CD4-positive, alpha-beta memory T cell (primary cell): ENCODE measurements around the gene MAP7D3. TPM values are rescaled to one million over a fixed set of nuclear protein-coding genes. Genes with fewer than 3 reads are reported as not detected.

Experiments used
- CTCF ChIA-PET: fragments of 350-600 bp; sonication (Branson Sonifier 250); formaldehyde crosslinking; loops from one replicate; lab custom pipeline; 2021; ENCODE audit warnings: inconsistent platforms; ENCODE audit not compliant: partially characterized antibody; lab: Charles Lee
- POLR2A ChIA-PET: fragments of 350-600 bp; sonication (Branson Sonifier 250); formaldehyde crosslinking; loops from one replicate; lab custom pipeline; 2021; ENCODE audit not compliant: partially characterized antibody; lab: Charles Lee
- DNase-seq, 5 donors: peaks; one replicate each; pipeline versions ENCODE4 v3.0.0 to v3.0.0-alpha.2; 2020 to 2022; ENCODE audit warnings: mixed read lengths in 1 of 5
- H3K27ac ChIP-seq: one replicate; pipeline ENCODE4 v1.7.0; 2013; ENCODE audit warnings: low read depth, low read length
- H3K27me3 ChIP-seq: 2 replicates; pipeline ENCODE4 v1.7.0; 2013; ENCODE audit warnings: mild to moderate bottlenecking, low read length, moderate library complexity; ENCODE audit not compliant: insufficient read depth
- H3K36me3 ChIP-seq: 2 replicates; pipeline ENCODE4 v1.7.0; 2013; ENCODE audit warnings: mild to moderate bottlenecking, low read length, moderate library complexity; ENCODE audit not compliant: insufficient read depth
- H3K4me1 ChIP-seq: 2 replicates; pipeline ENCODE4 v1.7.0; 2013; ENCODE audit warnings: mild to moderate bottlenecking, low read length, moderate library complexity; ENCODE audit not compliant: insufficient read depth
- H3K4me3 ChIP-seq, 2 donors: one replicate each; pipeline ENCODE4 v1.7.0; 2013; ENCODE audit warnings: low read length in 2 of 2, mild to moderate bottlenecking in 1 of 2
- H3K9me3 ChIP-seq, 2 donors: one replicate each; pipeline ENCODE4 v1.7.0; 2013; ENCODE audit warnings: low read length in 2 of 2, control low read depth in 1 of 2; ENCODE audit not compliant: control insufficient read depth in 1 of 2
- H3K27ac Mint-ChIP-seq, 7 donors: one replicate each; pipeline ENCODE4 v1.8.0; 2020 to 2021; ENCODE audit warnings: mixed read lengths in 7 of 7, mild to moderate bottlenecking in 6 of 7, inconsistent platforms in 3 of 7, moderate library complexity in 3 of 7
- H3K27me3 Mint-ChIP-seq, 2 donors: one replicate each; pipeline ENCODE4 v1.8.0; 2020 to 2021; ENCODE audit warnings: mixed read lengths in 2 of 2
- H3K36me3 Mint-ChIP-seq, 2 donors: one replicate each; pipeline ENCODE4 v1.8.0; 2020 to 2021; ENCODE audit warnings: mixed read lengths in 2 of 2, inconsistent platforms in 1 of 2, mild to moderate bottlenecking in 1 of 2
- H3K4me1 Mint-ChIP-seq, 4 donors: one replicate each; pipeline ENCODE4 v1.8.0; 2020 to 2021; ENCODE audit warnings: mixed read lengths in 4 of 4, mild to moderate bottlenecking in 1 of 4
- H3K4me3 Mint-ChIP-seq, 8 donors: one replicate each; pipeline ENCODE4 v1.8.0; 2020 to 2021; ENCODE audit warnings: mixed read lengths in 8 of 8, mild to moderate bottlenecking in 7 of 8, moderate library complexity in 6 of 8, inconsistent platforms in 3 of 8
- H3K9me3 Mint-ChIP-seq, 8 donors: one replicate each; pipeline ENCODE4 v1.8.0; 2020 to 2021; ENCODE audit warnings: mixed read lengths in 8 of 8, mild to moderate bottlenecking in 5 of 8, inconsistent platforms in 3 of 8, moderate library complexity in 1 of 8
- intact Hi-C: fragments of 100-400 bp; cut with micrococcal nuclease; formaldehyde crosslinking; loops from one replicate; pipeline ENCODE4 v1.15.1; 2023
- polyA plus RNA-seq, 2 donors: library from polyadenylated mRNA; unstranded; fragments of 300-500 nt; fragmentation: Illumina TruSeq; gene quantifications; one replicate each; pipeline ENCODE4 v1.2.3, GENCODE V29; 2021
- total RNA-seq, 2 experiments: library from RNA; stranded (reverse); gene quantifications; one replicate each; pipeline ENCODE4 v1.2.3, GENCODE V29; 2021

Gene MAP7D3
- total and polyA plus RNA-seq, 4 experiments from 2014 or later = 2.4 to 10.1 (median 8.2) TPM

- H3K4me1 Mint-ChIP-seq = peaks cover 0 to 7% (median 4%) of the 10 kb centered on the region in 4 donors
- no peaks in the 10 kb centered on the region for H3K27me3 Mint-ChIP-seq
- H3K4me3 Mint-ChIP-seq = no peak overlapping the region
- POLR2A ChIA-PET = no interaction called here
- H3K27me3 ChIP-seq = no peaks in the 10 kb centered on the region
- H3K36me3 Mint-ChIP-seq = peaks cover 0 to 23% of the 10 kb centered on the region in 2 donors
- H3K9me3 Mint-ChIP-seq = no peaks in the 10 kb centered on the region
- H3K36me3 ChIP-seq = no peaks in the 10 kb centered on the region
- CTCF ChIA-PET = interaction anchor here (1.4 kb wide), 1 partner anchor 184 kb away, joined by 5 read pairs; no protein-coding TSS in a partner anchor
- peak overlapping the region in 3 of 7 donors; percentile 30 to 69 (median 52) for H3K27ac Mint-ChIP-seq
- intact Hi-C loops = no loop called here
- DNase-seq = no peak
- H3K9me3 ChIP-seq = no peaks in the 10 kb centered on the region
- no peak overlapping the region for H3K4me3 ChIP-seq
- no peak overlapping the region for H3K27ac ChIP-seq
- peaks cover 3% of the 10 kb centered on the region for H3K4me1 ChIP-seq
Measured at GRCh38 chrX:136212557-136213111, 38.6 kb downstream of the MAP7D3 start.

GRCh38 chrX:136211766-136212556 lies 39.2 kb downstream of the MAP7D3 start:
- Histone ChIP-seq H3K4me3 (no peak overlapping the region), H3K27me3 (no peaks in the 10 kb centered on the region), H3K36me3 (no peaks in the 10 kb centered on the region), H3K9me3 (no peaks in the 10 kb centered on the region), H3K4me1 (peaks cover 3% of the 10 kb centered on the region), H3K27ac (no peak overlapping the region)
- Mint-ChIP-seq H3K4me3 (no peak overlapping the region), H3K9me3 (no peaks in the 10 kb centered on the region), H3K27ac (no peak overlapping the region), H3K27me3 (no peaks in the 10 kb centered on the region), H3K4me1 (peaks cover 0 to 7% (median 4%) of the 10 kb centered on the region in 4 donors), H3K36me3 (peaks cover 5 to 27% of the 10 kb centered on the region in 2 donors)
- DNase-seq = no peak
- intact Hi-C loops = no loop called here
- ChIA-PET POLR2A (no interaction called here), CTCF (interaction anchor here (1.4 to 3.3 kb wide), 2 partner anchors 183 kb away, joined by 5 to 53 read pairs; no protein-coding TSS in a partner anchor)

- H3K27me3 ChIP-seq = no peaks in the 10 kb centered on the region
- H3K36me3 ChIP-seq = no peaks in the 10 kb centered on the region
- no peaks in the 10 kb centered on the region for H3K9me3 Mint-ChIP-seq
- H3K4me1 ChIP-seq = peaks cover 9% of the 10 kb centered on the region
- H3K27me3 Mint-ChIP-seq = no peaks in the 10 kb centered on the region
- H3K27ac ChIP-seq = no peak overlapping the region
- no peak overlapping the region for H3K4me3 ChIP-seq
- intact Hi-C loops = no loop called here
- peaks cover 5 to 27% of the 10 kb centered on the region in 2 donors for H3K36me3 Mint-ChIP-seq
- H3K4me1 Mint-ChIP-seq = peaks cover 1 to 11% (median 6%) of the 10 kb centered on the region in 4 donors
- no peak overlapping the region for H3K27ac Mint-ChIP-seq
- H3K4me3 Mint-ChIP-seq = no peak overlapping the region
- CTCF ChIA-PET = interaction anchor here (0.6 to 3.3 kb wide), 3 partner anchors 45 to 182 kb away, joined by 3 to 53 read pairs (median 9); no protein-coding TSS in a partner anchor
- H3K9me3 ChIP-seq = no peaks in the 10 kb centered on the region
- POLR2A ChIA-PET = no interaction called here
- no peak for DNase-seq
Measured at GRCh38 chrX:136210806-136211205, 40.4 kb downstream of the MAP7D3 start.

- H3K4me3 Mint-ChIP-seq = no peak overlapping the region
- H3K9me3 Mint-ChIP-seq = no peaks in the 10 kb centered on the region
- POLR2A ChIA-PET = no interaction called here
- H3K27me3 Mint-ChIP-seq = no peaks in the 10 kb centered on the region
- no peak overlapping the region for H3K4me3 ChIP-seq
- CTCF ChIA-PET = interaction anchor here (2.6 to 3.3 kb wide), 2 partner anchors 44 to 182 kb away, joined by 9 to 53 read pairs; no protein-coding TSS in a partner anchor
- peaks cover 5 to 27% of the 10 kb centered on the region in 2 donors for H3K36me3 Mint-ChIP-seq
- H3K27ac ChIP-seq = no peak overlapping the region
- peaks cover 1 to 14% (median 10%) of the 10 kb centered on the region in 4 donors for H3K4me1 Mint-ChIP-seq
- DNase-seq = no peak
- no peaks in the 10 kb centered on the region for H3K36me3 ChIP-seq
- no peaks in the 10 kb centered on the region for H3K27me3 ChIP-seq
- peak overlapping the region in 2 of 7 donors; percentile 26 to 41 for H3K27ac Mint-ChIP-seq
- intact Hi-C loops = no loop called here
- no peaks in the 10 kb centered on the region for H3K9me3 ChIP-seq
- peaks cover 15% of the 10 kb centered on the region for H3K4me1 ChIP-seq
Measured at GRCh38 chrX:136210243-136210642, 41.0 kb downstream of the MAP7D3 start.

DNA sequence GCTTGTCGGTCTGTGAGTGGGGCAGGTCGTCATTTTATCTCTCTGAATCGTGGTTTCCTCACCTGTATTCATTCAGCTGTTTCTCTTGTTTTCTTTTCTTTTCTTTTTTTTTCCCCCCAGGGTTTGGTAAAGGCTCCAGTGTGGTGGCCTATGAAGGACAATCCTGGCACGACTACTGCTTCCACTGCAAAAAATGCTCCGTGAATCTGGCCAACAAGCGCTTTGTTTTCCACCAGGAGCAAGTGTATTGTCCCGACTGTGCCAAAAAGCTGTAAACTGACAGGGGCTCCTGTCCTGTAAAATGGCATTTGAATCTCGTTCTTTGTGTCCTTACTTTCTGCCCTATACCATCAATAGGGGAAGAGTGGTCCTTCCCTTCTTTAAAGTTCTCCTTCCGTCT lies 41.4 kb downstream of the MAP7D3 start:
- H3K27ac ChIP-seq = no peak overlapping the region
- H3K9me3 Mint-ChIP-seq = no peaks in the 10 kb centered on the region
- ChIA-PET POLR2A (interaction anchor here (1.3 kb wide), 1 partner anchor 181 kb away, joined by 9 read pairs; no protein-coding TSS in a partner anchor), CTCF (interaction anchor here (0.7 to 3.3 kb wide), 4 partner anchors 15 to 181 kb away, joined by 3 to 53 read pairs (median 8); no protein-coding TSS in a partner anchor)
- peaks cover 5 to 19% (median 14%) of the 10 kb centered on the region in 4 donors for H3K4me1 Mint-ChIP-seq
- H3K27me3 Mint-ChIP-seq = no peaks in the 10 kb centered on the region
- DNase-seq = no peak
- peaks cover 5 to 26% of the 10 kb centered on the region in 2 donors for H3K36me3 Mint-ChIP-seq
- H3K36me3 ChIP-seq = no peaks in the 10 kb centered on the region
- H3K9me3 ChIP-seq = no peaks in the 10 kb centered on the region
- intact Hi-C loops = loop anchor here (1.0 to 10.0 kb wide), 2 partner anchors 65 to 181 kb away; partner anchors contain the start of gene FHL1
- peak overlapping the region in 2 of 7 donors; percentile 44 to 76 for H3K27ac Mint-ChIP-seq
- peaks cover 20% of the 10 kb centered on the region for H3K4me1 ChIP-seq
- H3K4me3 ChIP-seq = no peak overlapping the region
- no peak overlapping the region for H3K4me3 Mint-ChIP-seq
- no peaks in the 10 kb centered on the region for H3K27me3 ChIP-seq

DNA sequence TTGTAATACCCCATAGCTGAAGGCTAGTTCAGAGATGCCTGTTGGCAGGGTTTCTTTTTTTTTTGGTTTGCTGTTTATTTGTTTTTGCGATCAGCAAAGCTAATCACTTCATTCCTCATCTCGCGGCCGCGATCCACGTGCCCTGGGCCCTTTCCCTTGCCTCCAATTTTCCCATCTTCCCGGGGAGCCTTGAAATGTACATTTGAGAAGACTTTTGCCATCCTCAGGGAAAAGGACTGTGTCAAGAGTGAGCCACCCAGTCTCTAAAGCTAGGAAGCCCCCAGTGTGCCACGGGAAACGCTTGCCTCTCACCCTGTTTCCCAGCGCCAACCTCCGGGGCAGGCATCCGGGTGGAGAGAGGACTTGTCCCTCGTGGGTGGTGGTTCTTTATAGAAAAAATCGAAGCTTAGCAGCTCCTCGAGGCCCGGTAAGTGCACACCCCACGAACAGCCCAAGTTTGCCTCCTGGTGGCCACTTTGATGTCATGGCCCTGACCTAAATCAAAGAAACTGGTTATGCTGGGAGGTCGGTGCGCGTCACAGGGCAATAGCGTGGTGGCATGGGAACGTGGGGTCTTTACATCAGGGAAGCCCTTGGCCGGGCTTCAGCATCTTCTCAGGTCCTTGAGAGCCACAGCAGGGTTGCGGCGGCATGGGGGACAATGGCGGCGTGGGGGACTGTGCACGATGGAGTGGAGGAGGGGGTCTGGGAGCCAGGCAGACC lies 42.0 kb downstream of the MAP7D3 start:
- peak overlapping the region in 5 of 7 donors; percentile 19 to 72 (median 44) for H3K27ac Mint-ChIP-seq
- Histone ChIP-seq H3K4me3 (no peak overlapping the region), H3K27ac (no peak overlapping the region), H3K36me3 (no peaks in the 10 kb centered on the region), H3K27me3 (no peaks in the 10 kb centered on the region), H3K9me3 (no peaks in the 10 kb centered on the region), H3K4me1 (peaks cover 25% of the 10 kb centered on the region)
- no peak overlapping the region for H3K4me3 Mint-ChIP-seq
- intact Hi-C loops = loop anchor here (1.0 to 10.0 kb wide), 2 partner anchors 64 to 181 kb away; partner anchors contain the start of gene FHL1
- peak; percentile 39 to 50 (median 42) for DNase-seq
- peaks cover 5 to 23% of the 10 kb centered on the region in 2 donors for H3K36me3 Mint-ChIP-seq
- peaks cover 9 to 25% (median 19%) of the 10 kb centered on the region in 4 donors for H3K4me1 Mint-ChIP-seq
- H3K9me3 Mint-ChIP-seq = no peaks in the 10 kb centered on the region
- H3K27me3 Mint-ChIP-seq = no peaks in the 10 kb centered on the region
- CTCF ChIA-PET = interaction anchor here (0.6 to 3.3 kb wide), 5 partner anchors 14 to 180 kb away, joined by 3 to 53 read pairs (median 7); no protein-coding TSS in a partner anchor
- POLR2A ChIA-PET = interaction anchor here (1.3 kb wide), 1 partner anchor 181 kb away, joined by 9 read pairs; no protein-coding TSS in a partner anchor
